ENCODE data around the gene FERMT3. TPM values are rescaled to one million over a fixed set of nuclear protein-coding genes. Genes with fewer than 3 reads are reported as not detected.

The FERMT3 gene
- total and polyA plus RNA-seq, 2 of the 13 experiments (the other 11 are each of a cell fraction or from before 2014, with no cell fraction given) = 0.29 TPM; not detected in 1

- TF ChIP-seq TGIF2 (CRISPR knock-in tag; IDR thresholded peaks at IDR 0.05) = no peak
- TF ChIP-seq NFKBIZ (CRISPR knock-in tag; IDR thresholded peaks at IDR 0.05) = peak; percentile 68; the same call in 1 of the 2 replicates
- TF ChIP-seq MXI1 (IDR thresholded peaks at IDR 0.05; ENCODE audit: borderline replicate concordance, low read depth, low read length) = peak; percentile 81; the same call in 1 of the 3 replicates
- TF ChIP-seq ZNF788 (CRISPR knock-in tag; IDR thresholded peaks at IDR 0.05; ENCODE audit: borderline replicate concordance) = 0 out of 2 replicates have a peak, but pooled peaks have one; percentile 79
- no peak for TF ChIP-seq HDAC6 (IDR thresholded peaks at IDR 0.05; ENCODE audit: low read depth, low read length)
- no peak for TF ChIP-seq RERE (CRISPR knock-in tag; IDR thresholded peaks at IDR 0.05; ENCODE audit: low read depth)
- no peak for TF ChIP-seq ARID2 (CRISPR knock-in tag; IDR thresholded peaks at IDR 0.05; ENCODE audit: borderline replicate concordance)
- TF ChIP-seq, protein P1, sequence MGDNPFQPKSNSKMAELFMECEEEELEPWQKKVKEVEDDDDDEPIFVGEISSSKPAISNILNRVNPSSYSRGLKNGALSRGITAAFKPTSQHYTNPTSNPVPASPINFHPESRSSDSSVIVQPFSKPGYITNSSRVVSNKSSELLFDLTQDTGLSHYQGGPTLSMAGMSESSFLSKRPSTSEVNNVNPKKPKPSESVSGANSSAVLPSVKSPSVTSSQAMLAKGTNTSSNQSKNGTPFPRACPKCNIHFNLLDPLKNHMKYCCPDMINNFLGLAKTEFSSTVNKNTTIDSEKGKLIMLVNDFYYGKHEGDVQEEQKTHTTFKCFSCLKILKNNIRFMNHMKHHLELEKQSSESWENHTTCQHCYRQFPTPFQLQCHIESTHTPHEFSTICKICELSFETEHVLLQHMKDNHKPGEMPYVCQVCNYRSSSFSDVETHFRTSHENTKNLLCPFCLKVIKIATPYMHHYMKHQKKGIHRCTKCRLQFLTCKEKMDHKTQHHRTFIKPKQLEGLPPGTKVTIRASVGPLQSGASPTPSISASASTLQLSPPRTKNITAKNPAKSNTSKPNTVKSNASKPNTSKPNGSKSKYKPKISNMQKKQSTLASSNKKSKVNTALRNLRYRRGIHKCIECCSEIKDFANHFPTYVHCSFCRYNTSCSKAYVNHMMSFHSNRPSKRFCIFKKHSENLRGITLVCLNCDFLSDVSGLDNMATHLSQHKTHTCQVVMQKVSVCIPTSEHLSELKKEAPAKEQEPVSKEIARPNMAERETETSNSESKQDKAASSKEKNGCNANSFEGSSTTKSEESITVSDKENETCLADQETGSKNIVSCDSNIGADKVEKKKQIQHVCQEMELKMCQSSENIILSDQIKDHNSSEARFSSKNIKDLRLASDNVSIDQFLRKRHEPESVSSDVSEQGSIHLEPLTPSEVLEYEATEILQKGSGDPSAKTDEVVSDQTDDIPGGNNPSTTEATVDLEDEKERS (CRISPR knock-in tag; IDR thresholded peaks at IDR 0.05) = no peak; the same call in 1 of the 2 replicates
- peak; percentile 64; the same call in 1 of the 2 replicates for TF ChIP-seq ZBTB43 (CRISPR knock-in tag; conservative IDR thresholded peaks at IDR 0.05)
- peak; percentile 56; the same call in 1 of the 2 replicates for TF ChIP-seq ESRRA (CRISPR knock-in tag; IDR thresholded peaks at IDR 0.05; ENCODE audit: low read depth)
- TF ChIP-seq RFX5 (IDR thresholded peaks at IDR 0.05; ENCODE audit: low read depth, low read length) = no peak
- 0 out of 2 replicates have a peak, but pooled peaks have one; percentile 23 for TF ChIP-seq NCOA2 (CRISPR knock-in tag; IDR thresholded peaks at IDR 0.05)
- no peak for TF ChIP-seq KLF11 (CRISPR knock-in tag; IDR thresholded peaks at IDR 0.05)
- peak; percentile 59 for TF ChIP-seq ASH2L (IDR thresholded peaks at IDR 0.05; ENCODE audit: insufficient read length, low read depth, low read length)
- TF ChIP-seq ZNF816 (CRISPR knock-in tag; IDR thresholded peaks at IDR 0.05; ENCODE audit: borderline replicate concordance) = peak; percentile 68
- no peak for TF ChIP-seq PLRG1 (conservative IDR thresholded peaks at IDR 0.05)
- TF ChIP-seq, protein P2, sequence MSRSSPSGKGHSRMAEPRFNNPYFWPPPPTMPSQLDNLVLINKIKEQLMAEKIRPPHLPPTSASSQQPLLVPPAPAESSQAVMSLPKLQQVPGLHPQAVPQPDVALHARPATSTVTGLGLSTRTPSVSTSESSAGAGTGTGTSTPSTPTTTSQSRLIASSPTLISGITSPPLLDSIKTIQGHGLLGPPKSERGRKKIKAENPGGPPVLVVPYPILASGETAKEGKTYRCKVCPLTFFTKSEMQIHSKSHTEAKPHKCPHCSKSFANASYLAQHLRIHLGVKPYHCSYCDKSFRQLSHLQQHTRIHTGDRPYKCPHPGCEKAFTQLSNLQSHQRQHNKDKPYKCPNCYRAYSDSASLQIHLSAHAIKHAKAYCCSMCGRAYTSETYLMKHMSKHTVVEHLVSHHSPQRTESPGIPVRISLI (CRISPR knock-in tag; IDR thresholded peaks at IDR 0.05; ENCODE audit: borderline replicate concordance) = no peak; the same call in 1 of the 2 replicates
Measured at GRCh38 chr11:64225608-64226506, 19.3 kb downstream of the FERMT3 start, which contains the start of the genes NUDT22 and TRPT1 (continued).
